Measurements from ENCODE around the gene REEP6.
A peak's percentile ranks its signal among the peaks of the same experiment; 100 is the strongest.

DNA sequence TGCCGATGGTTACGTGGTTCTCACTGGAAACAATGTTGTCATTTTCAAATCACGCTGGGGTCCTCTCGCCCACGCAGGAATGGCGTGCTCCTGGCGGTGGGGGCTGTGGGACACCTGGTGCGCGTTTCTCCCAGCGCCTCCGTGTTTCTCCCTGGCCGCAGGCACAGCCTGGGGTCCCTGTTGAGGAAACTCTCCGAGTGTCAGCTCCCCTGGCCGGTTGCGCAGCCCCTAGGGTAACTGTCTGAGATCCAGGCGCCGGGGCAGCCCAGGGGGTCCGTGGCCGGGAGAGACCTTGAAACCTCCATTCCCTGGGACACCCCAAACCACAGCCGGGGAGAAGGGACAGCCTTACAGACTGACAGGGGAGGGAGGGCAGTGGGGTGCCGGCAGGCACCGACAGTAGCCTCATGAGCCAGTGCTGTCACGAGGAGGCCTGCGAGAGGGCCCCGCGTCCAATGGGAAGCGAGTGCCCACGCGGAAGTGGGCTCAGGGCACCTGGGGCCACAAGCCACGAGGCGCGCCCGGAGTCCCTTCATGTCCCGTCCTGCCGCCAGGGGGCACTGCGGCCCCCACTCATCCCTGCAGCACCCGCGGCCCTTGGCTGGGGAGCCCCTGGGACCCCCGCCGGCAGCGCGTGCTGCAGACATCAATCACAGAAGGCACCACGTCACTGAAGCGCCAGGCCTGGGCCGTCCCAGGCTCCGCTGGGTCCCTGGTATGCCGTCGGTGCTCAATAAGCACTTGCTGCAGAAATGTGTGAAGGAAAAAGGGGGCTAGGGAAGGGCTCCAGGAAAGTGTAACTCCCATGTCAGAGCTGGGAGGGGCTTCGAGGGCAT lies 12.3 kb downstream of the REEP6 start:
- TF ChIP-seq, protein P1, sequence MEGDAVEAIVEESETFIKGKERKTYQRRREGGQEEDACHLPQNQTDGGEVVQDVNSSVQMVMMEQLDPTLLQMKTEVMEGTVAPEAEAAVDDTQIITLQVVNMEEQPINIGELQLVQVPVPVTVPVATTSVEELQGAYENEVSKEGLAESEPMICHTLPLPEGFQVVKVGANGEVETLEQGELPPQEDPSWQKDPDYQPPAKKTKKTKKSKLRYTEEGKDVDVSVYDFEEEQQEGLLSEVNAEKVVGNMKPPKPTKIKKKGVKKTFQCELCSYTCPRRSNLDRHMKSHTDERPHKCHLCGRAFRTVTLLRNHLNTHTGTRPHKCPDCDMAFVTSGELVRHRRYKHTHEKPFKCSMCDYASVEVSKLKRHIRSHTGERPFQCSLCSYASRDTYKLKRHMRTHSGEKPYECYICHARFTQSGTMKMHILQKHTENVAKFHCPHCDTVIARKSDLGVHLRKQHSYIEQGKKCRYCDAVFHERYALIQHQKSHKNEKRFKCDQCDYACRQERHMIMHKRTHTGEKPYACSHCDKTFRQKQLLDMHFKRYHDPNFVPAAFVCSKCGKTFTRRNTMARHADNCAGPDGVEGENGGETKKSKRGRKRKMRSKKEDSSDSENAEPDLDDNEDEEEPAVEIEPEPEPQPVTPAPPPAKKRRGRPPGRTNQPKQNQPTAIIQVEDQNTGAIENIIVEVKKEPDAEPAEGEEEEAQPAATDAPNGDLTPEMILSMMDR (IDR thresholded peaks at IDR 0.05), result peak; percentile 76
- TF ChIP-seq TAF1 (IDR thresholded peaks at IDR 0.05; ENCODE audit: borderline replicate concordance, low read depth, low read length) (no peak), TEAD4 (IDR thresholded peaks at IDR 0.05; ENCODE audit: borderline replicate concordance, insufficient read depth) (no peak), EP300 (IDR thresholded peaks at IDR 0.05; ENCODE audit: borderline replicate concordance in 1 of 2, low read depth in 1 of 2, low read length in 1 of 2) (no peak), FOXM1 (IDR thresholded peaks at IDR 0.05; ENCODE audit: low read depth) (no peak)
- TF ChIP-seq, protein P2, sequence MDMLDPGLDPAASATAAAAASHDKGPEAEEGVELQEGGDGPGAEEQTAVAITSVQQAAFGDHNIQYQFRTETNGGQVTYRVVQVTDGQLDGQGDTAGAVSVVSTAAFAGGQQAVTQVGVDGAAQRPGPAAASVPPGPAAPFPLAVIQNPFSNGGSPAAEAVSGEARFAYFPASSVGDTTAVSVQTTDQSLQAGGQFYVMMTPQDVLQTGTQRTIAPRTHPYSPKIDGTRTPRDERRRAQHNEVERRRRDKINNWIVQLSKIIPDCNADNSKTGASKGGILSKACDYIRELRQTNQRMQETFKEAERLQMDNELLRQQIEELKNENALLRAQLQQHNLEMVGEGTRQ (IDR thresholded peaks at IDR 0.05; ENCODE audit: borderline replicate concordance, low read depth, low read length), result no peak
- TF ChIP-seq, protein P3, sequence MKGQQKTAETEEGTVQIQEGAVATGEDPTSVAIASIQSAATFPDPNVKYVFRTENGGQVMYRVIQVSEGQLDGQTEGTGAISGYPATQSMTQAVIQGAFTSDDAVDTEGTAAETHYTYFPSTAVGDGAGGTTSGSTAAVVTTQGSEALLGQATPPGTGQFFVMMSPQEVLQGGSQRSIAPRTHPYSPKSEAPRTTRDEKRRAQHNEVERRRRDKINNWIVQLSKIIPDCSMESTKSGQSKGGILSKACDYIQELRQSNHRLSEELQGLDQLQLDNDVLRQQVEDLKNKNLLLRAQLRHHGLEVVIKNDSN (IDR thresholded peaks at IDR 0.05; ENCODE audit: borderline replicate concordance, low read depth), result no peak

Data from SK-N-SH (cell line).